Measurements from ENCODE around the gene CACNB1.
A peak's percentile ranks its signal among the peaks of the same experiment; 100 is the strongest.

CACNB1 gene

GRCh38 chr17:39225959-39226683, 28.7 kb upstream of the CACNB1 start:
- peak; percentile 81 for DNase-seq (ENCODE audit: low spot score)

GRCh38 chr17:39225308-39225958, 28.0 kb upstream of the CACNB1 start, which contains the start of gene STAC2:
STAC2 (minus strand) TSS chr17:39225945; CDS start chr17:39225502, 443 bp downstream.
- DNase-seq (ENCODE audit: low spot score): no peak

GRCh38 chr17:39224778-39225307, 27.4 kb upstream of the CACNB1 start:
- DNase-seq (ENCODE audit: low spot score): no peak

DNA sequence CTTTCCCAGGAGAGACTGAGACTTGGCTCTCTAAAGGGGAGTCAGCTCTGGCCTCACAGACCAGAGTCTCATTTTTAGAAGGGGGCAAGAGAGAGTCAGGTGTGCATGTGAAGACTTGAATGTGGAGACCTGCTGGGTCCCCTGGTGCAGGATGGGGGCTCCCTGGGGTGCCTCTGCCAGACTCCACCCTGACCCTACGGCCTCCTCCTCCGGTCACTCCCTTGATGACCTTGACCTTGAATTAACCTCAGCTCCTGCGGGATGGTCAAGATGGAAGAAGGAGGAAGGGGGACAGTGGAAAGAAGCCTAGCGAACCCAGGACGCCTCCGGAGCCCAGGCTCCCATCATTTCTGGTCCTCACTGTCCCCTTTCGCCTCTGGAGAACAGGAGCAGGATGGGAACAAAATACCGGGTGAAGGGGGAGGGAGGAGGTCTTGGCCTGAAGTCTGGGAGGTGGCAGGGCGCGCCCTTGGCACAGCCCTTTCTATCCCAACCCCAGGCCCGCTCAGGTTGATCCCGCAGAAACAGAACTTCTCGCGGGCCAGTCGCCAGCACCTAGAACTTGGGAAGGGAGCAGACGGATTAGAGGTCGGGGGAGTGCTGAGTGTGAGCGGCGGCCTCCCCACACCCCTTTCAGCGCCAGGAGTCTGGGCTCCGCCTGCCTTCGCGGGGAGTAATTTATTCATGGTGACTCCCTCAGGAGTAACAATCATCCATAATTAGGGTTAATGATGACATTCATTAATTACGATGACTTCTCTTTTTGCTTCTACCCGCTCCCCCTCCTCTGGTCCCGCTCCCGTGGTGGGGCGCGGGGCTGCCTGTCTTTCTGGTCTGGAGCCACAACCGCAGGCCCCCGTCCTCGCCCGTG, 26.7 kb upstream of the CACNB1 start:
- DNase-seq (ENCODE audit: low spot score): no peak

GRCh38 chr17:39222866-39223834, 25.7 kb upstream of the CACNB1 start:
- DNase-seq (ENCODE audit: low spot score): no peak

DNA sequence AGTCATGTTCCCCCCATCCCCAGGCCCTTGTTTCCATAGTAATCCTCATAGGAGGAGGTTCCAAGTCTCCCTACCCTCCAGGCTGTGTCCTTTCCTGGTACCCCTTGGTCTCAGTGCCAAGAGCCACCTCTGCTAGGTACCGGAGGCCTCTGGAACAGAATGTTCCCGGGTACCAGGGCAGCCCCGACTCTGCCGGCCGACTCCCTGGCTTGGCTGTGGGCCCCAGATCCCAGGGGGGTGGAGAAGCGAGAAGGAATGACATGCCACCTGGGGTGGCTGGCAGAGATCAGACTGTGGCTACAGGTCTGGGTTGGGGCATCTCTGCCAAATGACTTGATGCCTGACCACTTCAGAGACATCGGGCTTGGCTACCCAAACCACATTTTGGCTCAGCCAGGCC, 24.7 kb upstream of the CACNB1 start:
- no peak for DNase-seq (ENCODE audit: low spot score)

- DNase-seq (ENCODE audit: low spot score): no peak
Observed at GRCh38 chr17:39221572-39221971, 24.1 kb upstream of the CACNB1 start.

GRCh38 chr17:39219647-39220154, 22.2 kb upstream of the CACNB1 start:
- no peak for DNase-seq (ENCODE audit: low spot score)

DNA sequence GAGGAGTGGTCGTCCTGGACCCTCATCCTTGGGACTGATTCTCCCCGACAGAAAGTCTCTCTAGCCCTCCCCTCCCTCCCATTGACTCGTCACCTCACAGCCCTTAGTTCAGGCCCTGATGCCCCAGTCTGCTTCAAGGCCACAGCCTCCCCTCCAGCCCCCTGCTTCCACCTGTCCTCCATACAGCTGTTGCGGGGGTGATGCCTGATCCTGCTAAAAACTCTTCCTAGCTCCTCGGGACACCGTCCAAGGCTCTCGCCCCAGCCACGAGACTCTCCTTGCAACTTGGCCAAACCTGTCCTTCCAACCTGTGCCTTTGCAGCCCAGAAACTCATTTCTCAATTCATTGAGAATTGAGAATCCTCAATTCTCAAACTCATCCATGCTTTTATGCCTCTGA, 21.4 kb upstream of the CACNB1 start:
- no peak for DNase-seq (ENCODE audit: low spot score)

DNA sequence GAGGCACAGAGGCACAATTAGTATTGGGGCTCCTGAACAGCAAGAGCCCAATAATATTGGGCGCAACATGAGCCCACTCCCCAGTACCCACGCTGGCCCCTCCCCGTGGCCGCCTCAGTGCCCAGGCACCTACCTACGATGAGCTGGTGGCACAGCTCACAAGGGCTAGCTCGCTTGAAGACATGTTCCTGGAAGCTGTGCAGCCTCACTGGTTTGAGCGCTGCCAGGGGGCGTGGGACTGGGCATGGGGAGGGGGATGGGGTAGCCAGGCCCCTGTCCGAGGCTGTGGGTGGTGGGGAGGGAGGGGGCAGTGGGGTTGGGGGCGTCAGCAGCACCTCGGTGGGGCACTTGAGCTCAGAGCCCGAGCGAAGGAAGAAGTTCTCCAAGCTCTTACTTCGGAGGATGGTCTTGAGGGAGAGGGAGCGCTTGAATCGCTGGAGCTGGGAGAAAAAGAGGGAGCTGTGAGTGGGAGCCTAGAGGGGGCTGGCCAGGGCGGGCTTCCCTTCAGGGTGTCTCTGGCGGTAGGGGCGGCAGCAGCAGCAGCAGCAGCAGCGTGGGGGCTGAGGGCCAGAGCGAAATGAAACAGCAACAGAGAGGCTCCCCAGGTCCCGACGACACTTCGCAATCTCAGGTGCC, 20.4 kb upstream of the CACNB1 start:
- DNase-seq (ENCODE audit: low spot score): no peak

DNA sequence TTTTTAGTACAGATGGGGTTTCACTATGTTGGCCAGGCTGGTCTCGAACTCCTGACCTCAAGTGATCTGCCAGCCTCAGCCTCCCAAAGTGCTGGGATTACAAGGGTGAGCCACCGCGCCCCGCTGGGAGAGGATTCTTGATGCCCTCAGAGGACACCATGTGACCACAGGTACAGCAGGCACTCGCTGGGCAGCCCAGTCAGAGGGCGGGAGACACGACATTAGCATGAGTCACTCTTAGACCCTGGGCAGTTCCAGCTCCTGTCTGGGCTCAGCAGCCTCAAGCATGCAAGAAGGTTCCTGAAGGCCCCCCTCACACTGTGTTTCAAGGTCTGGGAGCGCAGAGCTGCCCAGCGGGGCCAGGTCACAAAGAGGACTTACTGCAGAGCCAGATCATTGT, 16.4 kb upstream of the CACNB1 start:
- DNase-seq (ENCODE audit: low spot score): no peak

DNA sequence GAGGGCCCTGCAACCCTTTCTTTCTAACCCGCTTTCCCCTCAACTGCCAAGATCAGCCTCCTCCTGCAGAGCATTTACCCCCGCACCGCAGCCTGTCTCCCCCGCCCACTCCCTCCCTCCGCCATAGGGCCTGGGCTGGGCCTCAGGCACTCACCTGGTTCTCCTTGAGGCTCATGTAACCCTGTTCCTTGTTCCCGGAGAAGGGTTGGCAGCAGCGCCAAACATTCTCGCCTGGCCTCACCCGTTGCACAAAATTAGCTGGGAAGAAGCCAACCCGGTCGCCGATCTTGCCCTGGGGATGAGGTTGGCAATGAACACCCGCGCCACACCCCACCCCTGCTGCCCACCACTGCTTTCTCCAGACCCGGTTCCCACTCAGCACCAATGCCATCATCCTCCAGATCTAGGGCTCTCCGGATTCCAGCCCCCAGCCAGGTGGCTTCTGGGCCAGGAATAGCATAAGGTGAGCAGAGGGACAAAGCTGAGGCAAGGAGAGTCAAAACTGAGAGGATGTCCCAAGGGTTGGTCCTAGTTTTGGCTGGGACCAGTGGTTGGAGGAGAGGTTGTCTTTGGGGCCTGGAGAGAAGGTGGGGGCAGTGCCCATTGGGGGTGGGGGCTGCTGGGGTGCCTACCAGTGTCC, 15.5 kb upstream of the CACNB1 start:
- no peak for DNase-seq (ENCODE audit: low spot score)

DNA sequence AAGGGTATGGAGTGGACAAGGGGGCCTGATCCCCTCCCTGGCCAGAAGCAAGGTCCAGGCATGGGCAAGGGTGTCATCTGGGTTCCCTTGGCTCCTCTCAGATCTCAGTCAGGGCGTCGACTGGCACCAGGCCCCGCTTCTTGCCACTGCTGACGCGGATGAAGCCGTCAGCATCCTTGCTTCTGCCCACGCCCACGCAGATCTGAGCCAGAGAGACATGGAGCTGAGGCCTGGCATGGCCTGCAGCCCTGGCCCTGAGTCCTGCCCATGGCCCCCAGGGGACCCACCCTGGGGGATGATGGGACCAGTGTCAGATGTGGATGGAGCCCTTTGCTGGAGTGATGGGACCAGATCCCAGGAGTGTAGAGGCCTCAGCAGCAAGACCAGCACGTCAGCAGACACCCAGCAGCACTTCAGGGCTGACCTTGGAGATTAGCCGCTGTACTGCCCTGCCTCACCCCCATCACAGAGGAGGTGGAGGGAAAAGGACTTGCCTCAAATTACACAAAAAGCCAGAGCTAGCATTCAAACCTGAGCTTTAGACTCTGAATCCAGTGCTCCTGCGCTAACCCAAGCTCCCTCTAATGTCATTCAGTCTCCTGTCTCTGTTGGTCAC, 14.8 kb upstream of the CACNB1 start:
- no peak for DNase-seq (ENCODE audit: low spot score)

GRCh38 chr17:39210093-39210434, 12.6 kb upstream of the CACNB1 start:
- no peak for DNase-seq (ENCODE audit: low spot score)

- peak; percentile 82 for DNase-seq (ENCODE audit: low spot score)
Observed at GRCh38 chr17:39209317-39210092, 12.0 kb upstream of the CACNB1 start.

- DNase-seq (ENCODE audit: low spot score): no peak
Observed at GRCh38 chr17:39208893-39209292, 11.4 kb upstream of the CACNB1 start.

- no peak for DNase-seq (ENCODE audit: low spot score)
Observed at GRCh38 chr17:39208136-39208535, 10.7 kb upstream of the CACNB1 start.

DNA sequence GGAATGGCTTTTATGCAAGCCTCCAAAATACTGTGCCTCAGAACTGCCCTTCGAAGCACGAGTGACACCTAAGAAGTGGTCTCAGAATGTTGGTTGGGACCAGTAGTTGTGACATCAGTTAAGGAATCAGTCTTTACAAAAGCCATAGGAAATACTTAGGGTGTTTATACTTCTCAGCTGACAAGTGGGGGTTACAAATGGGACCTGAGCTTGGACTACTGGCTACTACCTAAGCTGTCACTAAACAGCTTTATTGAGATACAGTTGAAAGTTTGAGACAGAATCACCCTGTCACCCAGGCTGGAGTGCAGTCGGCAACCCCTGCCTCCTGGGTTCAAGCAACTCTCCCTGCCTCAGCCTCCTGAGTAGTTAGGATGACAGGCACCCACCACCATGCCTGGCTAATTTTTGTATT, 7.7 kb upstream of the CACNB1 start:
- DNase-seq (ENCODE audit: low spot score): no peak

DNA sequence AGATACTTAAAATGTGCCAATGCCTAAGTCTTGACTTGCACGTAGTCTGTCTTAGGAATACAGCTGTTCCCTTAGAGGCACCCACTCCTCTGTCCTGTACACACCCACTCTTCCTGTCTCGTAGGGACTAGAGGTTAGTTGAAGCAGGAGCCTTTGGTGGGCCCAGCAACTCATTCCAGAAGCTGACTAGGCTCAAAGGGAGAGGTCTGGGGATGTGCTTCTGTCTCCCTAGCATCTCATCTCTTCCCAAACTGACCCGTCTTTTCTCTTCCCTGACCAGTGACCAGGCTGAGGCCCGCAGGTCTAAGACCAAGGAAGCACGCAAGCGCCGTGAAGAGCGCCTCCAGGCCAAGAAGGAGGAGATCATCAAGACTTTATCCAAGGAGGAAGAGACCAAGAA, 6.8 kb upstream of the CACNB1 start:
- DNase-seq (ENCODE audit: low spot score): no peak

Measured in AG20443 (cell line).